ENCODE data around the gene PRRG3. TPM values are rescaled to one million over a fixed set of nuclear protein-coding genes. Genes with fewer than 3 reads are reported as not detected.
A peak's percentile ranks its signal among the peaks of the same experiment; 100 is the strongest.

The PRRG3 gene
- total and polyA plus RNA-seq, 9 of the 15 experiments (the other 6 are each of a cell fraction or from before 2014, with no cell fraction given) = not detected

GRCh38 chrX:151753313-151754046 is 58.2 kb downstream of the PRRG3 start:
- WGBS (ENCODE audit: insufficient coverage, low coverage, missing lambda C conversion rate) = 1% methylated on average over 15 of the region's 22 CpGs
- Histone ChIP-seq H2AFZ (ENCODE audit: low read depth, low read length) (peak overlapping the region; percentile 17; the same call in 1 of the 2 replicates), H3K4me3 (no peak overlapping the region), H3K4me1 (replicated peaks in 1 of 2; ENCODE audit: control insufficient read depth in 2 of 2, insufficient read depth in 2 of 2, low read length in 2 of 2) (peaks cover 0 to 6% of the 10 kb centered on the region in 2 experiments; a peak in 2 of 5 replicates), H3K4me2 (ENCODE audit: insufficient read depth, low read length) (no peak overlapping the region), H3K79me2 (ENCODE audit: control insufficient read depth, insufficient read depth, low read length) (no peaks in the 10 kb centered on the region), H4K20me1 (replicated peaks; ENCODE audit: control insufficient read depth, insufficient read depth, low read length) (no peaks in the 10 kb centered on the region), H3K9me1 (ENCODE audit: control insufficient read depth, insufficient read depth, low read length) (no peaks in the 10 kb centered on the region), H3K27me3 (ENCODE audit: control insufficient read depth in 2 of 2, insufficient read depth in 2 of 2, low read length in 2 of 2) (no peaks in the 10 kb centered on the region; a peak in 1 of 5 replicates), H3K27ac (ENCODE audit: extremely low read depth, low read depth, low read length) (no peak overlapping the region), H3K36me3 (ENCODE audit: control insufficient read depth, insufficient read depth, low read length) (no peaks in the 10 kb centered on the region), H3K9me3 (replicated peaks; ENCODE audit: control insufficient read depth, insufficient read depth, low read depth, low read length) (no peaks in the 10 kb centered on the region), H3K9ac (ENCODE audit: insufficient read depth in 1 of 2, low read depth in 2 of 2, low read length in 2 of 2) (no peak overlapping the region)
- in situ Hi-C loops (cut with MboI) = loop anchor here (5.0 kb wide), 2 partner anchors 889 to 1069 kb away; no protein-coding TSS in a partner anchor
- ChIA-PET POLR2A (interaction anchor here (0.6 to 0.7 kb wide), 3 partner anchors 382 to 1169 kb away, joined by 3 to 4 read pairs (median 3); no protein-coding TSS in a partner anchor), CTCF (ENCODE audit: low intra/inter-chr PET ratio) (interaction anchor here (0.6 to 1.9 kb wide), 4 partner anchors 589 to 884 kb away, joined by 3 to 9 read pairs (median 3); no protein-coding TSS in a partner anchor)
- peak; percentile 96 for ATAC-seq
- intact Hi-C loops (cut with micrococcal nuclease) = loop anchor here (1.0 to 2.0 kb wide), 3 partner anchors 879 to 1063 kb away; partner anchors contain the start of gene GABRQ
- no TSS peak for BruUV-seq (replicated peaks)
- peak; percentile 64 to 69 (median 66) for DNase-seq (ENCODE audit: extremely low read depth in 1 of 4, low spot score in 3 of 4)
- peak; percentile 46 for FAIRE-seq
- TF ChIP-seq CEBPB (tag; IDR thresholded peaks at IDR 0.05) (peak; percentile 91), CREM (IDR thresholded peaks at IDR 0.05; ENCODE audit: low read depth) (0 out of 2 replicates have a peak, but pooled peaks have one; percentile 18), KHSRP (IDR thresholded peaks at IDR 0.05) (no peak), PYGO2 (tag; IDR thresholded peaks at IDR 0.05) (no peak), NFIC (IDR thresholded peaks at IDR 0.05) (peak; percentile 43; the same call in 1 of the 2 replicates), ZNF644 (tag; IDR thresholded peaks at IDR 0.05; ENCODE audit: low read depth) (no peak), MEF2A (IDR thresholded peaks at IDR 0.05; ENCODE audit: control insufficient read depth, low read depth, low read length) (no peak), RB1 (IDR thresholded peaks at IDR 0.05; ENCODE audit: low read depth) (0 out of 2 replicates have a peak, but pooled peaks have one; percentile 31), ZBED1 (IDR thresholded peaks at IDR 0.05) (no peak), EP300 (IDR thresholded peaks at IDR 0.05; ENCODE audit: low read length) (no peak), ZNF263 (CRISPR knock-in tag; IDR thresholded peaks at IDR 0.05; ENCODE audit: borderline replicate concordance) (no peak), JUND (IDR thresholded peaks at IDR 0.05; ENCODE audit: borderline replicate concordance, low read depth, low read length) (0 out of 2 replicates have a peak, but pooled peaks have one; percentile 8), JUND (tag; IDR thresholded peaks at IDR 0.05; ENCODE audit: borderline replicate concordance, low read depth, low read length) (no peak), KLF16 (IDR thresholded peaks at IDR 0.05) (0 out of 2 replicates have a peak, but pooled peaks have one; percentile 30), KDM2B (CRISPR knock-in tag; IDR thresholded peaks at IDR 0.05) (no peak), RAD21 (CRISPR knock-in tag; conservative IDR thresholded peaks at IDR 0.05 in 1 of 2, IDR thresholded peaks at IDR 0.05 in 1 of 2) (peak; percentile 88 to 89), FOXA3 (CRISPR knock-in tag; conservative IDR thresholded peaks at IDR 0.05 in 1 of 2, IDR thresholded peaks at IDR 0.05 in 1 of 2) (no peak), ATF1 (CRISPR knock-in tag; IDR thresholded peaks at IDR 0.05) (no peak), ATF1 (tag; IDR thresholded peaks at IDR 0.05) (peak; percentile 14; the same call in 1 of the 2 replicates)
- TF ChIP-seq, protein P1, sequence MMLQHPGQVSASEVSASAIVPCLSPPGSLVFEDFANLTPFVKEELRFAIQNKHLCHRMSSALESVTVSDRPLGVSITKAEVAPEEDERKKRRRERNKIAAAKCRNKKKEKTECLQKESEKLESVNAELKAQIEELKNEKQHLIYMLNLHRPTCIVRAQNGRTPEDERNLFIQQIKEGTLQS (IDR thresholded peaks at IDR 0.05) = no peak
- TF ChIP-seq, protein P1 (CRISPR knock-in tag; conservative IDR thresholded peaks at IDR 0.05) = no peak

Data from K562 (cell line).